HFF-Myc (cell line): ENCODE measurements around the gene NRIP2.

Experiments used
- DNase-seq: peaks from one replicate; pipeline ENCODE4 v3.0.0-alpha.2; 2011; ENCODE audit warnings: low read depth; ENCODE audit errors: extremely low read depth
- H3K4me3 ChIP-seq: replicated peaks from 2 replicates; pipeline ENCODE4 v1.5.1; 2011; ENCODE audit warnings: low read depth, mild to moderate bottlenecking, control low read depth, low read length
- CTCF ChIP-seq: IDR thresholded peaks from 2 replicates; pipeline ENCODE4 v1.5.1; 2012; ENCODE audit warnings: mild to moderate bottlenecking, low read depth, low read length, control low read depth; ENCODE audit errors: missing control alignments

Gene NRIP2

GRCh38 chr12:2800046-2800570 lies 34.7 kb downstream of the NRIP2 start:
- no peak for TF ChIP-seq CTCF
- DNase-seq: no peak
- no peak overlapping the region for H3K4me3 ChIP-seq

- no peak for TF ChIP-seq CTCF
- no peak for DNase-seq
- no peak overlapping the region for H3K4me3 ChIP-seq
Observed at GRCh38 chr12:2797721-2798418, 37.0 kb downstream of the NRIP2 start.

GRCh38 chr12:2796187-2796666 lies 38.6 kb downstream of the NRIP2 start:
- no peak for DNase-seq
- TF ChIP-seq CTCF: no peak
- peak overlapping the region; percentile 84 for H3K4me3 ChIP-seq

- DNase-seq: no peak
- no peak for TF ChIP-seq CTCF
Observed at GRCh38 chr12:2795291-2796186, 39.3 kb downstream of the NRIP2 start.

GRCh38 chr12:2794736-2795289 lies 40.0 kb downstream of the NRIP2 start, which contains the start of gene FKBP4:
Gene FKBP4, plus strand, starts transcription at chr12:2794970. Its CDS starts 170 bp downstream, at chr12:2795140.
- TF ChIP-seq CTCF: no peak

More at GRCh38 chr12:2795291-2796186, 39.3 kb downstream of the NRIP2 start:
- peak overlapping the region; percentile 84 for H3K4me3 ChIP-seq

GRCh38 chr12:2794191-2794735 lies 40.6 kb downstream of the NRIP2 start:
- H3K4me3 ChIP-seq: peak overlapping the region; percentile 84
- DNase-seq: no peak
- TF ChIP-seq CTCF: no peak

More at GRCh38 chr12:2794736-2795289, 40.0 kb downstream of the NRIP2 start, which contains the start of gene FKBP4:
- peak within 1 kb of the TSS; percentile 84 for H3K4me3 ChIP-seq
- peak; percentile 15 for DNase-seq
